ENCODE data around the gene HORMAD2.

Gene HORMAD2

DNA sequence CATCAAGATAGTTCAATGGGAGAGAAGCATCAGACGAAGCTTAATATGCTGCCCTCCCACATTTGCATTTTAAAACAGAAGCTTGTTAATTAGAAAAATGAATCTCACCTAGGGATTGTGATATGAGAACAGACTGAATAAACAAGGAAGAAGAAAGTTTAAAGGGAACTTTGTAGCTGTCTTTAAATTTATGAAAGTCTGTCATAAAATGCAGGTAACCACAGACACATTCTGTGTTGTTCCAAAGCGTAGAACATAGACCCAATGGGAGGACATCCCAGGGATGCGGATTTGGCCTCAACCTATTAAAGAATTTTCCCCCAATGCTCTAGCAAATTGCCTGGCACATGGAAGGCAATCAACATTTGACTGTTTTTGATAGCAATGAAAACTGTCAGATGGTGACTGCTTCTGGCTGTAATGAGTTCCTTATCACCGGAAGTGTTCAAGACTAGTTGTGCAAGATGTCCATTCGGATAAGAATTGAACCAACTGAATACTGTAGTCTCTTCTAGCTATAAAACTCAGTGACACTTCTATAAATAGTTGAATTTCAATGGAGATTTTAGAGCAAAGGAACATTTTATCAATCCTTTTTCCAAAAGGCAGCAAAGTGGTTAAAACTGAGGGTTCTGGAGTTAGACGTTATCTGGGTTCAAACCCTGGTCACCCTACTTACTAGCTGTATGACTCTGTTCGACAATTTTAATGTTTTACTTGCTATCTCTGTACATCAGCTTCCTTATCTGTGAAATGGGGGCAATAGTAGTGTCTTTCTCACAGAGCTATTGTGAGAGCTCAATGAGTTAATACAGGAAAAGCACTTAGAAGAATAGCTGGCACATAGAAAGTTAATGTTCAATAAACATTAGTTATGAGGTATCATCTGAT, 101.4 kb downstream of the HORMAD2 start:
- DNase-seq (ENCODE audit: low read depth, low spot score) = no peak
- whole genome bisulfite sequencing (ENCODE audit: insufficient coverage, insufficient read length) = no CpG with 5 or more reads among the region's 7 CpGs
- Histone ChIP-seq H3K4me3 (ENCODE audit: low read length) (no peak overlapping the region), H3K27me3 (ENCODE audit: control insufficient read depth, insufficient read depth, low read length) (no peaks in the 10 kb centered on the region), H3K9me3 (ENCODE audit: control insufficient read depth, insufficient read depth, low read length) (no peaks in the 10 kb centered on the region), H3K27ac (ENCODE audit: low read length) (no peak overlapping the region), H3K4me1 (ENCODE audit: control insufficient read depth, insufficient read depth, low read length) (no peaks in the 10 kb centered on the region), H3K36me3 (ENCODE audit: control insufficient read depth, insufficient read depth, low read length) (no peaks in the 10 kb centered on the region)

DNA sequence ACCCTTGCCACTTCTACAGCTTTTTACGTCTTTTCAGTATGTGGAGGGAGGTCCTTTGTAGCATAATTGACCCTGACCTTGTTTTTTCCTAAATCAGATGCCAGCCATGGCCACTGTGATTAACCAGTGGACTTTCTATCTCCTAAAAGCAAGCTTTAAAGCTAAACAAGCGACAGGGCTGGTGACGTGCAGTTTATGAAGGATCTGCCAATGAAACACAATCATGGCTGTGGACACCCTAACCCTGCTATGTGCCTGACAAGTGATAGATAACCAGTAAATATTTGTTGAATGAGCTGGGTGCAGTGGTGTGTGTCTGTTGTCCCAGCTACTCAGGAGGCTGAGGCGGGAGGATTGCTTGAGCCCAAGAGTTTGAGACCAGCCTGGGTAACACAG, 102.1 kb downstream of the HORMAD2 start:
- Histone ChIP-seq H3K4me1 (ENCODE audit: control insufficient read depth, insufficient read depth, low read length) (no peaks in the 10 kb centered on the region), H3K9me3 (ENCODE audit: control insufficient read depth, insufficient read depth, low read length) (no peaks in the 10 kb centered on the region), H3K4me3 (ENCODE audit: low read length) (no peak overlapping the region), H3K27me3 (ENCODE audit: control insufficient read depth, insufficient read depth, low read length) (no peaks in the 10 kb centered on the region), H3K27ac (ENCODE audit: low read length) (no peak overlapping the region), H3K36me3 (ENCODE audit: control insufficient read depth, insufficient read depth, low read length) (no peaks in the 10 kb centered on the region)
- WGBS (ENCODE audit: insufficient coverage, insufficient read length) = no CpG with 5 or more reads among the region's 4 CpGs
- no peak for DNase-seq (ENCODE audit: low read depth, low spot score)

- Histone ChIP-seq H3K9me3 (ENCODE audit: control insufficient read depth, insufficient read depth, low read length) (no peaks in the 10 kb centered on the region), H3K4me1 (ENCODE audit: control insufficient read depth, insufficient read depth, low read length) (no peaks in the 10 kb centered on the region), H3K27ac (ENCODE audit: low read length) (no peak overlapping the region), H3K36me3 (ENCODE audit: control insufficient read depth, insufficient read depth, low read length) (no peaks in the 10 kb centered on the region), H3K4me3 (ENCODE audit: low read length) (no peak overlapping the region), H3K27me3 (ENCODE audit: control insufficient read depth, insufficient read depth, low read length) (no peaks in the 10 kb centered on the region)
- WGBS (ENCODE audit: insufficient coverage, insufficient read length) = no CpG with 5 or more reads among the region's 4 CpGs
- DNase-seq (ENCODE audit: low read depth, low spot score) = no peak
Observed at GRCh38 chr22:30182815-30183214, 102.6 kb downstream of the HORMAD2 start.

- Histone ChIP-seq H3K36me3 (ENCODE audit: control insufficient read depth, insufficient read depth, low read length) (no peaks in the 10 kb centered on the region), H3K4me3 (ENCODE audit: low read length) (no peak overlapping the region), H3K9me3 (ENCODE audit: control insufficient read depth, insufficient read depth, low read length) (no peaks in the 10 kb centered on the region), H3K4me1 (ENCODE audit: control insufficient read depth, insufficient read depth, low read length) (no peaks in the 10 kb centered on the region), H3K27me3 (ENCODE audit: control insufficient read depth, insufficient read depth, low read length) (no peaks in the 10 kb centered on the region), H3K27ac (ENCODE audit: low read length) (no peak overlapping the region)
- DNase-seq (ENCODE audit: low read depth, low spot score) = no peak
- WGBS (ENCODE audit: insufficient coverage, insufficient read length) = no CpG with 5 or more reads among the region's 3 CpGs
Observed at GRCh38 chr22:30183271-30183670, 103.0 kb downstream of the HORMAD2 start.

DNA sequence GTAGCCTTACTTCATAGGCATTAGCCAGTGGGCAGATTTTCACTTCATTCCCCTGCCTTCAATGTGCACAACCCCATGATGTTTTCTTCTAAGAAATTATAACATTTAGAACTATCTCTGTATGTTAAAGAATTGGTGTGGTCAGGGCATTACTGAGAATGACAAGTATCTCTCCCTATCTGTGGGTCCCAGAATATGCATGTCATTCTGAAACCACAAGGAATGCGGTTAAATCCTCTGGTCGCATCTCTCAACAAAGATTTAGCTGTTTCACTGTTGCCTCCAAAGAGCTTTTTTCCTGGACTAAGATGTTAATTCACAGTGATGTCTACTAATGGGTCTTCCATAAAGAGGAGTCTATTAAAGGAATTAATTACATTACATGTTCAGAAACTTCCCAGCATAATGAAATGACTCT, 103.6 kb downstream of the HORMAD2 start:
- no peak overlapping the region for H3K27ac ChIP-seq (ENCODE audit: low read length)
- H3K4me1 ChIP-seq (ENCODE audit: control insufficient read depth, insufficient read depth, low read length) = no peaks in the 10 kb centered on the region
- no peaks in the 10 kb centered on the region for H3K9me3 ChIP-seq (ENCODE audit: control insufficient read depth, insufficient read depth, low read length)
- H3K4me3 ChIP-seq (ENCODE audit: low read length) = no peak overlapping the region
- H3K36me3 ChIP-seq (ENCODE audit: control insufficient read depth, insufficient read depth, low read length) = no peaks in the 10 kb centered on the region
- no CpG with 5 or more reads among the region's 2 CpGs for WGBS (ENCODE audit: insufficient coverage, insufficient read length)
- no peak for DNase-seq (ENCODE audit: low read depth, low spot score)
- H3K27me3 ChIP-seq (ENCODE audit: control insufficient read depth, insufficient read depth, low read length) = no peaks in the 10 kb centered on the region

DNA sequence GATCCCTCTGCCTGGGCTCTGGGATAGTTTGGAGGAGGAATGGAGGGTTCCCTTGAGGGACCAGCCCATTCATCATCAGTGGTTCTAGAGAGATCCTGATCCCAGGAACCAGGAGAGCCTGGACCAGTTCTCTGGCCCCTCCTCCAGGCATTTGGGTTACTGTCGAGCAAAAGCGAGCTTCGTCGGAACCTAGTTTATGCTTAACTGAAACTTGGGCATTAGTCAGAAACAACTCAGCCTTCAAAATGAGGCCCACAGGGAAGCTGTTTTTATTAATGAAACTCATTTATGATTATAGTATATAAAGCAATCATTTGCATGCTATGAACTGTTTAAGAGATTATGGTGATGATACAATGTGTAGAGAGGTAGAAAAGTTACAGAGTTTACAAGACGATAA, 104.9 kb downstream of the HORMAD2 start:
- Histone ChIP-seq H3K36me3 (ENCODE audit: control insufficient read depth, insufficient read depth, low read length) (no peaks in the 10 kb centered on the region), H3K4me3 (ENCODE audit: low read length) (no peak overlapping the region), H3K4me1 (ENCODE audit: control insufficient read depth, insufficient read depth, low read length) (no peaks in the 10 kb centered on the region), H3K27ac (ENCODE audit: low read length) (no peak overlapping the region), H3K9me3 (ENCODE audit: control insufficient read depth, insufficient read depth, low read length) (no peaks in the 10 kb centered on the region), H3K27me3 (ENCODE audit: control insufficient read depth, insufficient read depth, low read length) (no peaks in the 10 kb centered on the region)
- no peak for DNase-seq (ENCODE audit: low read depth, low spot score)
- no CpG with 5 or more reads among the region's 5 CpGs for WGBS (ENCODE audit: insufficient coverage, insufficient read length)

GRCh38 chr22:30185549-30185948, 105.3 kb downstream of the HORMAD2 start:
- Histone ChIP-seq H3K4me3 (ENCODE audit: low read length) (no peak overlapping the region), H3K27ac (ENCODE audit: low read length) (no peak overlapping the region), H3K4me1 (ENCODE audit: control insufficient read depth, insufficient read depth, low read length) (no peaks in the 10 kb centered on the region), H3K36me3 (ENCODE audit: control insufficient read depth, insufficient read depth, low read length) (no peaks in the 10 kb centered on the region), H3K9me3 (ENCODE audit: control insufficient read depth, insufficient read depth, low read length) (no peaks in the 10 kb centered on the region), H3K27me3 (ENCODE audit: control insufficient read depth, insufficient read depth, low read length) (no peaks in the 10 kb centered on the region)
- DNase-seq (ENCODE audit: low read depth, low spot score) = no peak

DNA sequence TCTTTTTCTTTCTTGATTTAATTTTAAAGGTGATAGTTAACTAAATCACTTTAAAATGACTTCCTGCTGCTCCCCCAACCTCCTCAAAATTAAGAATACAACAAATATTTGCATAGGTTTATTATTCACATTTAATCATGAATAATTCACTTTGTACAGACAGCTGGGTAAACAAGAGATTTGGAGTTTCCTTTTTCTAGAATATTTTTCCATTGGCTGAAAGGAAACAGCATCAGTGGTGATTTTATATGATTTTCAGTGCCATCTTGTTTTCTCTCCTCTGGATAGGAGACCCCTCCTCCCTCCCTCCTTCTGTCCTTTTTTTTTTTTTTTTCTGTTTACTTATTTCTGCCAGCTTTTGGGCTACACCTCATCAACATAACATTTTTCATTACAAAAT, 105.8 kb downstream of the HORMAD2 start:
- H3K4me1 ChIP-seq (ENCODE audit: control insufficient read depth, insufficient read depth, low read length) = no peaks in the 10 kb centered on the region
- H3K4me3 ChIP-seq (ENCODE audit: low read length) = no peak overlapping the region
- no peaks in the 10 kb centered on the region for H3K27me3 ChIP-seq (ENCODE audit: control insufficient read depth, insufficient read depth, low read length)
- H3K27ac ChIP-seq (ENCODE audit: low read length) = no peak overlapping the region
- no peak for DNase-seq (ENCODE audit: low read depth, low spot score)
- no peaks in the 10 kb centered on the region for H3K36me3 ChIP-seq (ENCODE audit: control insufficient read depth, insufficient read depth, low read length)
- H3K9me3 ChIP-seq (ENCODE audit: control insufficient read depth, insufficient read depth, low read length) = no peaks in the 10 kb centered on the region

DNA sequence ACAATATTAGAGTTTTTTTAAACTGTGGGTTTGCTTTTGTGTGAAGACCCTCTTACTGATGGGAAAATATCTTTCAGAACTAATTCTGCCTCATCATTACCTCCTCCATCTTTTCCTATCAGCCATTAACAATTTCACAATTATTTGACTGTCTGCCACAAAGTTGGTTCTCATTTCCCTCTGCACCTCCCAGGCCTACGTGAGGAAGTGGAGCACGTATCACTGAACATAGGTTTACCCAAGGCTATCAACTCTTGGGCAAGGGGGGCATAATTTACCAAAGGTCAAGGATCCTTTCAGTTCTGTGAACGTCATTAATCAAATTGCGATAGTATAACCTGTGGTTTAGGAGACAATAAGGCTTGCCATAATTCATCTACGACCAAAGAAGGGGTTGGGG, 106.2 kb downstream of the HORMAD2 start:
- H3K4me3 ChIP-seq (ENCODE audit: low read length) = no peak overlapping the region
- H3K27me3 ChIP-seq (ENCODE audit: control insufficient read depth, insufficient read depth, low read length) = no peaks in the 10 kb centered on the region
- no peak overlapping the region for H3K27ac ChIP-seq (ENCODE audit: low read length)
- no peaks in the 10 kb centered on the region for H3K4me1 ChIP-seq (ENCODE audit: control insufficient read depth, insufficient read depth, low read length)
- H3K36me3 ChIP-seq (ENCODE audit: control insufficient read depth, insufficient read depth, low read length) = no peaks in the 10 kb centered on the region
- no CpG with 5 or more reads among the region's 5 CpGs for WGBS (ENCODE audit: insufficient coverage, insufficient read length)
- DNase-seq (ENCODE audit: low read depth, low spot score) = no peak
- H3K9me3 ChIP-seq (ENCODE audit: control insufficient read depth, insufficient read depth, low read length) = no peaks in the 10 kb centered on the region

DNA sequence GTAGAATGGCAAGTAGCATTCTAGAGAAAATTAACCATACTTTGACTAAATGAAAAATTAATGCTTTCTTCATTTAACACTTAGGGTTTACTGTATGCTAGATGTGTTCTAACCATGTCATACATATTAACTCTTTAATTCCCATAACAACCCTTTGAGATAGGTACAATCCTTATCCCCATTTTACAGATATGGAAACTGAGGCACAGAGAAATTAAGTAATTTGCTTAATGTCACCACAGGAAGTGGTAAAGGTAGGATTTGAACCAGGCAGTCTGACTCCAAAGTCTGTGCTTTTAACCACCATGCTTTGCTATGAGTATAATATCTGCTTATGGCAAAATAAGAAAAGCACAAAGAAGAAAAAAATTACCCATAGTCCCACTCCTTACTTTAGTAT, 106.8 kb downstream of the HORMAD2 start:
- Histone ChIP-seq H3K27ac (ENCODE audit: low read length) (no peak overlapping the region), H3K4me3 (ENCODE audit: low read length) (no peak overlapping the region), H3K27me3 (ENCODE audit: control insufficient read depth, insufficient read depth, low read length) (no peaks in the 10 kb centered on the region), H3K4me1 (ENCODE audit: control insufficient read depth, insufficient read depth, low read length) (0 out of 2 replicates have a peak, but pooled peaks cover 1% of the 10 kb centered on the region), H3K9me3 (ENCODE audit: control insufficient read depth, insufficient read depth, low read length) (no peaks in the 10 kb centered on the region), H3K36me3 (ENCODE audit: control insufficient read depth, insufficient read depth, low read length) (no peaks in the 10 kb centered on the region)
- no peak for DNase-seq (ENCODE audit: low read depth, low spot score)

Measured in iPS DF 6.9 (cell line).